Stimulated activated CD4-positive, alpha-beta T cell treated with anti-CD3 and anti-CD28 coated beads, TNF-alpha, amount 100 ng/mL, for 48 hours (primary cell): ENCODE measurements around the gene ARHGAP40.

Source experiments
- DNase-seq, 3 donors: peaks; one replicate each; pipeline ENCODE4 v3.0.0-alpha.2; 2020; ENCODE audit warnings: low read depth in 3 of 3

Gene ARHGAP40

GRCh38 chr20:38651562-38651961 is 50.0 kb downstream of the ARHGAP40 start:
- DNase-seq: no peak

- no peak for DNase-seq
Observed at GRCh38 chr20:38652995-38653394, 51.4 kb downstream of the ARHGAP40 start.

- DNase-seq: no peak
Observed at GRCh38 chr20:38657390-38657789, 55.8 kb downstream of the ARHGAP40 start.

- DNase-seq: no peak
Observed at GRCh38 chr20:38658879-38659596, 57.4 kb downstream of the ARHGAP40 start.

GRCh38 chr20:38659597-38659880 is 57.9 kb downstream of the ARHGAP40 start:
- no peak for DNase-seq

GRCh38 chr20:38660429-38660828 is 58.8 kb downstream of the ARHGAP40 start:
- no peak for DNase-seq

- DNase-seq: no peak
Observed at GRCh38 chr20:38663660-38664059, 62.1 kb downstream of the ARHGAP40 start.

GRCh38 chr20:38664284-38664683 is 62.7 kb downstream of the ARHGAP40 start:
- DNase-seq: no peak

GRCh38 chr20:38665094-38665493 is 63.5 kb downstream of the ARHGAP40 start:
- DNase-seq: no peak

GRCh38 chr20:38665506-38666285 is 64.1 kb downstream of the ARHGAP40 start:
- no peak for DNase-seq

GRCh38 chr20:38667417-38667956 is 65.9 kb downstream of the ARHGAP40 start:
- DNase-seq: no peak

GRCh38 chr20:38669688-38670087 is 68.1 kb downstream of the ARHGAP40 start:
- no peak for DNase-seq

- DNase-seq: no peak
Observed at GRCh38 chr20:38670786-38671185, 69.2 kb downstream of the ARHGAP40 start.

GRCh38 chr20:38671186-38671585 is 69.6 kb downstream of the ARHGAP40 start:
- no peak for DNase-seq

GRCh38 chr20:38671701-38672292 is 70.2 kb downstream of the ARHGAP40 start:
- no peak for DNase-seq

- DNase-seq: no peak
Observed at GRCh38 chr20:38672504-38672903, 70.9 kb downstream of the ARHGAP40 start.

- DNase-seq: no peak
Observed at GRCh38 chr20:38673261-38673660, 71.7 kb downstream of the ARHGAP40 start.

- DNase-seq: no peak
Observed at GRCh38 chr20:38673725-38674091, 72.1 kb downstream of the ARHGAP40 start.

- DNase-seq: peak; percentile 34 to 59 (median 39)
Observed at GRCh38 chr20:38674092-38674764, 72.6 kb downstream of the ARHGAP40 start.

GRCh38 chr20:38674765-38675133 is 73.1 kb downstream of the ARHGAP40 start:
- no peak for DNase-seq

GRCh38 chr20:38676576-38676975 is 75.0 kb downstream of the ARHGAP40 start:
- no peak for DNase-seq
